LNCaP clone FGC (cell line): ENCODE data around the gene HELZ.

Experiments used
- DNase-seq: peaks from one replicate; pipeline ENCODE4 v3.0.0-alpha.2; 2011; ENCODE audit warnings: low read depth
- H3K4me3 ChIP-seq: 2 replicates; pipeline ENCODE4 v1.5.1; 2011; ENCODE audit warnings: mild to moderate bottlenecking, low read depth, low read length, control low read depth
- CTCF ChIP-seq: IDR thresholded peaks from 2 replicates; pipeline ENCODE4 v1.5.1; 2012; ENCODE audit warnings: mild to moderate bottlenecking; ENCODE audit not compliant: control insufficient read depth, insufficient read depth; ENCODE audit errors: extremely low read depth

Gene HELZ

GRCh38 chr17:67040652-67041051, 204.3 kb downstream of the HELZ start:
- DNase-seq, result no peak

GRCh38 chr17:67038861-67039365, 206.1 kb downstream of the HELZ start:
- no peak for DNase-seq
- TF ChIP-seq CTCF, result no peak
- H3K4me3 ChIP-seq, result no peak overlapping the region

More at GRCh38 chr17:67040652-67041051, 204.3 kb downstream of the HELZ start:
- H3K4me3 ChIP-seq, result no peak overlapping the region
- no peak for TF ChIP-seq CTCF

- H3K4me3 ChIP-seq, result no peak overlapping the region
- DNase-seq, result no peak
- no peak for TF ChIP-seq CTCF
Observed at GRCh38 chr17:67035131-67036083, 209.6 kb downstream of the HELZ start.

GRCh38 chr17:67033613-67034012, 211.4 kb downstream of the HELZ start:
- TF ChIP-seq CTCF, result no peak
- H3K4me3 ChIP-seq, result no peak overlapping the region
- no peak for DNase-seq

GRCh38 chr17:67032985-67033384, 212.0 kb downstream of the HELZ start:
- no peak overlapping the region for H3K4me3 ChIP-seq
- DNase-seq, result no peak
- TF ChIP-seq CTCF, result no peak

- no peak for TF ChIP-seq CTCF
- DNase-seq, result no peak
- H3K4me3 ChIP-seq, result no peak overlapping the region
Observed at GRCh38 chr17:67032382-67032781, 212.6 kb downstream of the HELZ start.
